Measurements from ENCODE around the gene TIPIN. TPM values are rescaled to one million over a fixed set of nuclear protein-coding genes. Genes with fewer than 3 reads are reported as not detected.

TIPIN gene
- total RNA-seq, 1 experiment from 2014 or later, result 27.0 TPM

DNA sequence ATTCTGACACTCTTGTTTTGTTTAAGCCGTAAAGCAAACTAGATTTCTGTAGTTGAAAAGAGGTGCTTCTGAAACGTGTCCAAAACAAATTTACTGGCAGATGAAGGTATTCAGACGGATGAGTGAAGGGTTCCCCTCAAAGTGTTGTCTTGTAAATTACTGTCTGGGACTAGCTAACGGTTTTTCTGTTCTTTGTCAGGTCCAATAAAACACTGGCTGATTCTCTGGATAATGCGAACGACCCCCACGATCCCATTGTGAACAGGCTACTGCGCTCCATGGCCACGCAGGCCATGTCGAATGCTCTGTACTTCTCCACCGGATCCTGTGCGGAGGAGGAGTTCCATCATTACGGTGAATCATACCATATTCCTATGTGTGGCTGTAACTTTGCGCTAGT, 27.7 kb downstream of the TIPIN start:
- H3K4me1 Mint-ChIP-seq (ENCODE audit: low read depth, unreplicated experiment), result no peaks in the 10 kb centered on the region
- TF ChIP-seq, protein P1, sequence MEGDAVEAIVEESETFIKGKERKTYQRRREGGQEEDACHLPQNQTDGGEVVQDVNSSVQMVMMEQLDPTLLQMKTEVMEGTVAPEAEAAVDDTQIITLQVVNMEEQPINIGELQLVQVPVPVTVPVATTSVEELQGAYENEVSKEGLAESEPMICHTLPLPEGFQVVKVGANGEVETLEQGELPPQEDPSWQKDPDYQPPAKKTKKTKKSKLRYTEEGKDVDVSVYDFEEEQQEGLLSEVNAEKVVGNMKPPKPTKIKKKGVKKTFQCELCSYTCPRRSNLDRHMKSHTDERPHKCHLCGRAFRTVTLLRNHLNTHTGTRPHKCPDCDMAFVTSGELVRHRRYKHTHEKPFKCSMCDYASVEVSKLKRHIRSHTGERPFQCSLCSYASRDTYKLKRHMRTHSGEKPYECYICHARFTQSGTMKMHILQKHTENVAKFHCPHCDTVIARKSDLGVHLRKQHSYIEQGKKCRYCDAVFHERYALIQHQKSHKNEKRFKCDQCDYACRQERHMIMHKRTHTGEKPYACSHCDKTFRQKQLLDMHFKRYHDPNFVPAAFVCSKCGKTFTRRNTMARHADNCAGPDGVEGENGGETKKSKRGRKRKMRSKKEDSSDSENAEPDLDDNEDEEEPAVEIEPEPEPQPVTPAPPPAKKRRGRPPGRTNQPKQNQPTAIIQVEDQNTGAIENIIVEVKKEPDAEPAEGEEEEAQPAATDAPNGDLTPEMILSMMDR (IDR thresholded peaks at IDR 0.05; ENCODE audit: unreplicated experiment), result no peak
- intact Hi-C loops (cut with micrococcal nuclease; ENCODE audit: unreplicated experiment), result no loop called here
- H3K27me3 Mint-ChIP-seq (ENCODE audit: unreplicated experiment), result no peaks in the 10 kb centered on the region
- H3K36me3 Mint-ChIP-seq (ENCODE audit: insufficient read depth, unreplicated experiment), result peaks cover 30% of the 10 kb centered on the region
- H3K4me3 Mint-ChIP-seq (ENCODE audit: low read depth, unreplicated experiment), result no peak overlapping the region
- H3K9me3 Mint-ChIP-seq (ENCODE audit: low read depth, unreplicated experiment), result no peaks in the 10 kb centered on the region
- CTCF ChIA-PET, result no interaction called here
- no peak for DNase-seq
- H3K27ac Mint-ChIP-seq (ENCODE audit: unreplicated experiment), result no peak overlapping the region
- no TSS peak for BruUV-seq (replicated peaks)

DNA sequence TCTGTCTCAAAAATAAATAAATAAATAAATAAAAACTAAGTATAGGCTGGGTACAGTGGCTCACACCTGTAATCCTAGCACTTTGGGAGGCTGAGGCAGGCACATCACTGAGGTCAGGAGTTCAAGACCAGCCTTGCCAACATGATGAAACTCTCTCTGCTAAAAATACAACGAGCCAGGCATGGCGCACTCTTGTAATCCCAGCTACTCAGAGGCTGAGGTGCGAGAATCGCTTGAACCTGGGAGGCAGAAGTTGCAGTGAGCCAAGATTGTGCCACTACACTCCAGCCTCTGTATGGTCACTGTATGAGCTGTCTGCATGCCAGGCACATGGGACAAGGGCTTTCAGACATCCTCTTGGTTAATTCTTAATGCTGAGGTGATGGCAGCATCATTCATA, 28.7 kb downstream of the TIPIN start:
- no peak overlapping the region for H3K27ac Mint-ChIP-seq (ENCODE audit: unreplicated experiment)

DNA sequence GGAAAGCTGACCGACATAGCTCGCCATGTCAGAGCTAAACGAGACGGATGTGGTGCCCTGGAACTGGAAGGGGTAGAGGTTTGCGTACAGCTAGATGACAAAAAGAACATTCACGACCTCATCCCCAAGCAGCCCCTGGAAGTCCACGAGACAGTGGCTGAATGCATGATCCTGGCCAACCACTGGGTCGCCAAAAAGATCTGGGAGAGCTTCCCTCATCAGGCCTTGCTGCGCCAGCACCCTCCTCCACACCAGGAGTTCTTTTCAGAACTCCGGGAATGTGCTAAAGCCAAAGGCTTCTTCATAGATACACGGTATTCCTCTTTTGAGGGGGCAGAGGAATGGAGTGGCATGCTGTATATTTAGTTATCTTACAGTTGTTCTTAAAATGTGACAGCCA, 30.4 kb downstream of the TIPIN start:
- Mint-ChIP-seq H3K4me1 (ENCODE audit: low read depth, unreplicated experiment) (no peaks in the 10 kb centered on the region), H3K27me3 (ENCODE audit: unreplicated experiment) (no peaks in the 10 kb centered on the region), H3K4me3 (ENCODE audit: low read depth, unreplicated experiment) (no peak overlapping the region), H3K36me3 (ENCODE audit: insufficient read depth, unreplicated experiment) (peaks cover 18% of the 10 kb centered on the region), H3K9me3 (ENCODE audit: low read depth, unreplicated experiment) (no peaks in the 10 kb centered on the region), H3K27ac (ENCODE audit: unreplicated experiment) (no peak overlapping the region)
- intact Hi-C loops (cut with micrococcal nuclease; ENCODE audit: unreplicated experiment), result no loop called here
- CTCF ChIA-PET, result no interaction called here
- DNase-seq, result no peak
- BruUV-seq (replicated peaks), result no TSS peak
- TF ChIP-seq, protein P1 (IDR thresholded peaks at IDR 0.05; ENCODE audit: unreplicated experiment), result no peak

More for the DNA sequence above, 28.7 kb downstream of the TIPIN start:
- H3K4me1 Mint-ChIP-seq (ENCODE audit: low read depth, unreplicated experiment), result no peaks in the 10 kb centered on the region
- no peaks in the 10 kb centered on the region for H3K9me3 Mint-ChIP-seq (ENCODE audit: low read depth, unreplicated experiment)
- CTCF ChIA-PET, result no interaction called here
- DNase-seq, result no peak
- no peak overlapping the region for H3K4me3 Mint-ChIP-seq (ENCODE audit: low read depth, unreplicated experiment)
- TF ChIP-seq, protein P1 (IDR thresholded peaks at IDR 0.05; ENCODE audit: unreplicated experiment), result no peak
- BruUV-seq (replicated peaks), result no TSS peak
- H3K27me3 Mint-ChIP-seq (ENCODE audit: unreplicated experiment), result no peaks in the 10 kb centered on the region
- H3K36me3 Mint-ChIP-seq (ENCODE audit: insufficient read depth, unreplicated experiment), result peaks cover 23% of the 10 kb centered on the region
- intact Hi-C loops (cut with micrococcal nuclease; ENCODE audit: unreplicated experiment), result no loop called here

DNA sequence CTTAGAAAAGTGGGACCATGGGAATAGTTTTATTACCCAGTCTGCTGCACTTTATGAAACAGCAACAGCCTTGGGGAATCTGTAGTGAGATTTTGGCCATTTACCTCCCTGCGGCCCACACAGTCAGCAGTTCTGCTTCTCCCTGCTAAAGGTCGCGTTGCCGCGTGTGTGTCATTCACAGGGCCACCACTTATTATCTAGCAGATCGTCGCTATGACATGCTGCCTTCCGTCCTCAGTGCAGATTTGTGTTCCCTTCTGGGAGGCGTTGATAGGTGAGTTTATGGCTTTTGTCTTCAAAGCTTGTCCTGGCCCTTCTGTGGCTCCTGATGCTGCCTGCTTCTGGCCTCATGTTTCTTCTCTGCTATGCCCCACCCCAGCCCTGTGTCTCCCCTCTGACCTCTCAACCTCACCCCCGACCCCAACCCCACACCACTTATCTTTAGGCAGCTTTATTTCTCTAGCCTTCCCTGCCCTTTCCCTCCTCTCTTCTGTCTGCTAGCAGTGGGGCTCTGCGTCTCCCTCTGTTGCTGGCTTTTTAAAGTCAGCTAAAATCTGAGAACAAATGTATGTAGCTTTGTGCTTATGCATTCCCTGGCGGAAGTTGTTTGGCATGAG, 33.1 kb downstream of the TIPIN start:
- CTCF ChIA-PET, result no interaction called here
- Mint-ChIP-seq H3K9me3 (ENCODE audit: low read depth, unreplicated experiment) (no peaks in the 10 kb centered on the region), H3K27me3 (ENCODE audit: unreplicated experiment) (no peaks in the 10 kb centered on the region), H3K27ac (ENCODE audit: unreplicated experiment) (no peak overlapping the region), H3K4me1 (ENCODE audit: low read depth, unreplicated experiment) (no peaks in the 10 kb centered on the region), H3K36me3 (ENCODE audit: insufficient read depth, unreplicated experiment) (peaks cover 14% of the 10 kb centered on the region), H3K4me3 (ENCODE audit: low read depth, unreplicated experiment) (no peak overlapping the region)
- BruUV-seq (replicated peaks), result no TSS peak
- DNase-seq, result no peak
- intact Hi-C loops (cut with micrococcal nuclease; ENCODE audit: unreplicated experiment), result no loop called here
- TF ChIP-seq, protein P1 (IDR thresholded peaks at IDR 0.05; ENCODE audit: unreplicated experiment), result no peak

Measured in Calu3 (cell line).